ENCODE results near the gene ZNF547. TPM values are rescaled to one million over a fixed set of nuclear protein-coding genes. Genes with fewer than 3 reads are reported as not detected.

Gene ZNF547
- total and polyA plus RNA-seq, 2 of the 8 experiments (the other 6 are each of a cell fraction or from before 2014, with no cell fraction given), result 1.1 to 2.1 TPM

GRCh38 chr19:57355916-57356315, 7.4 kb upstream of the ZNF547 start:
- no peak for DNase-seq (ENCODE audit: low read depth in 1 of 2, low spot score in 2 of 2)

More at GRCh38 chr19:57355916-57356315, 7.4 kb upstream of the ZNF547 start:
- H3K4ac ChIP-seq (replicated peaks; ENCODE audit: insufficient read length, low read depth, low read length), result no peak overlapping the region
- H3K79me2 ChIP-seq (ENCODE audit: control insufficient read depth in 1 of 2, insufficient read depth in 2 of 2, low read length in 2 of 2), result peaks cover 6 to 29% of the 10 kb centered on the region in 2 experiments; a peak in 3 of 4 replicates
- H4K8ac ChIP-seq (ENCODE audit: extremely low read depth, insufficient read depth, low read length), result no peak overlapping the region
- H4K20me1 ChIP-seq (replicated peaks in 1 of 2; ENCODE audit: control insufficient read depth in 1 of 2, insufficient read depth in 2 of 2, low read length in 2 of 2), result peaks cover 0 to 3% of the 10 kb centered on the region in 2 experiments
- no peak overlapping the region for H4K91ac ChIP-seq (replicated peaks; ENCODE audit: insufficient read length, low read length)
- no peak overlapping the region for H3K23ac ChIP-seq (ENCODE audit: insufficient read length)
- peaks cover 12% of the 10 kb centered on the region; the same call in 1 of the 2 replicates for H3K23me2 ChIP-seq (ENCODE audit: low read depth, low read length)
- no peak overlapping the region for H3K18ac ChIP-seq (ENCODE audit: extremely low read depth, low read length)
- no peak overlapping the region for H3K4me2 ChIP-seq (ENCODE audit: insufficient read depth in 1 of 2, low read depth in 2 of 2, low read length in 2 of 2)
- POLR2A ChIA-PET (ENCODE audit: partially characterized antibody), result interaction anchor here (0.6 to 0.9 kb wide), 2 partner anchors 28 to 35 kb away, joined by 3 to 4 read pairs; no protein-coding TSS in a partner anchor
- no peak overlapping the region for H3K9ac ChIP-seq (replicated peaks in 1 of 4; ENCODE audit: extremely low read depth in 1 of 4, low read depth in 3 of 4, low read length in 3 of 4)
- CTCF ChIA-PET (ENCODE audit: partially characterized antibody), result no interaction called here
- peaks cover 0 to 4% (median 4%) of the 10 kb centered on the region in 4 experiments; a peak in 5 of 7 replicates for H3K4me1 ChIP-seq (replicated peaks in 1 of 4; ENCODE audit: control insufficient read depth in 3 of 4, insufficient read depth in 4 of 4, low read length in 3 of 4)
- H2BK12ac ChIP-seq (ENCODE audit: low read depth, low read length), result no peak overlapping the region
- H3K27me3 ChIP-seq (replicated peaks in 1 of 4; ENCODE audit: control insufficient read depth in 3 of 4, extremely low read depth in 1 of 4, insufficient read depth in 3 of 4, low read length in 3 of 4), result no peaks in the 10 kb centered on the region
- peaks cover 9 to 35% (median 32%) of the 10 kb centered on the region in 4 experiments for H3K36me3 ChIP-seq (ENCODE audit: control insufficient read depth in 2 of 4, insufficient read depth in 4 of 4, low read length in 3 of 4)
- no peak for FAIRE-seq
- H2AFZ ChIP-seq (ENCODE audit: low read length), result no peak overlapping the region
- H3K9me3 ChIP-seq (ENCODE audit: insufficient read depth in 2 of 2, low read depth in 1 of 2, low read length in 1 of 2), result no peaks in the 10 kb centered on the region
- no peak overlapping the region for H3K56ac ChIP-seq (replicated peaks; ENCODE audit: insufficient read length, low read depth, low read length)
- H3K27ac ChIP-seq (ENCODE audit: low read depth, low read length), result no peak overlapping the region
- no peak for TF ChIP-seq CHD1 (IDR thresholded peaks at IDR 0.05; ENCODE audit: low read depth, low read length)
- no peak for TF ChIP-seq EP300 (IDR thresholded peaks at IDR 0.05; ENCODE audit: borderline replicate concordance in 1 of 2, low read depth in 2 of 2, low read length in 2 of 2)
- no peak for TF ChIP-seq EGR1 (IDR thresholded peaks at IDR 0.05; ENCODE audit: borderline replicate concordance, low read depth, low read length)
- TF ChIP-seq SP1 (IDR thresholded peaks at IDR 0.05; ENCODE audit: low read depth, low read length), result no peak
- TF ChIP-seq CTCF (IDR thresholded peaks at IDR 0.05; ENCODE audit: control extremely low read depth in 1 of 3, insufficient read depth in 1 of 3, low read depth in 1 of 3, low read length in 3 of 3), result no peak
- TF ChIP-seq POLR2A (IDR thresholded peaks at IDR 0.05; ENCODE audit: control extremely low read depth in 1 of 2, low read depth in 2 of 2, low read length in 2 of 2), result no peak
- TF ChIP-seq BRCA1 (IDR thresholded peaks at IDR 0.05; ENCODE audit: low read depth, low read length), result no peak
- no peak for TF ChIP-seq SP4 (IDR thresholded peaks at IDR 0.05; ENCODE audit: low read length)
- TF ChIP-seq POLR2AphosphoS5 (IDR thresholded peaks at IDR 0.05; ENCODE audit: low read depth, low read length), result no peak
- no peak for TF ChIP-seq CHD2 (IDR thresholded peaks at IDR 0.05; ENCODE audit: low read length)
- H3K79me1 ChIP-seq (ENCODE audit: low read depth, low read length), result peaks cover 14% of the 10 kb centered on the region
- no peak overlapping the region for H2BK15ac ChIP-seq (ENCODE audit: low read length)
- no peak overlapping the region for H3K4me3 ChIP-seq (ENCODE audit: extremely low read depth in 1 of 4, insufficient read depth in 2 of 4, low read depth in 3 of 4, low read length in 4 of 4)
- H3K14ac ChIP-seq (ENCODE audit: insufficient read length), result no peak overlapping the region
- H2BK120ac ChIP-seq (replicated peaks; ENCODE audit: low read depth, low read length), result no peak overlapping the region
- H4K5ac ChIP-seq (ENCODE audit: insufficient read length, low read depth, low read length), result no peak overlapping the region
- H2BK5ac ChIP-seq (ENCODE audit: low read depth, low read length), result no peak overlapping the region
- no peak overlapping the region for H2BK20ac ChIP-seq (ENCODE audit: low read length)
- 88% methylated on average over 4 of the region's 4 CpGs; no CpG with 5 or more reads in 1 of the 2 experiments for WGBS, 2 experiments (ENCODE audit: extremely low coverage in 1 of 2, insufficient coverage in 1 of 2, insufficient read length in 1 of 2, insufficient replicate concordance in 2 of 2, low coverage in 1 of 2, low lambda C conversion rate in 2 of 2, missing lambda C conversion rate in 1 of 2)
- H2AK5ac ChIP-seq (ENCODE audit: low read depth, low read length), result no peak overlapping the region

Measured in H1 (cell line).